ENCODE data around the gene ARGLU1. TPM values are rescaled to one million over a fixed set of nuclear protein-coding genes. Genes with fewer than 3 reads are reported as not detected.

Gene ARGLU1
- total and polyA plus RNA-seq, 12 donors: 19.1 to 130 (median 58.3) TPM

DNA sequence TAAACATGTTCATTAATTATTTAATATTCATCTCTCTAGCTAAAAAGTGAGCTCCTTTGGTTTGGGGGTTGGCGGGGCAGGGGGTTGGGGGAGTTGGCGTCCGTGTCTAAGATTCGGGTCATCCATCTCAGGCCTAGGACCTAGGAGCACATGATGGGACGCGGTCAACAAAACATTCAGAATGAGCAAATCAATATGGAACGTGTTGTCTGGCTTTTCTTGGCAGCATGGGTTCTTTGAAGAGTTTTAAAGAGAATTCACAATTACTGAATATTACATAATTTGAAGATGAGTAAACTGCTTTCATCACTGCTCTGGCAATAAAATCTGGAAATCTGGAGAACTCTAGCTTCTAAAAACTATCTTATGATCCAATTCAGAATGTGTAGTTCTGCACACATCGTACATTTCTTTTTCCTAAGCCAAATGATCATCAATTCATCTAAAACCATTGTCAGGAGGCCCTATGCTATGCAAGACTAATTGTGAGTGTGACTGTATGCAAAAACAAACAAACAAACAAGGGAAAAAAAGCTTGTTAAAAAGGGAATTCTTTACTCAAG is 5.4 kb upstream of the ARGLU1 start:
- no peaks in the 10 kb centered on the region for H3K27me3 ChIP-seq
- DNase-seq: peak in 3 of 7 donors; percentile 26 to 45 (median 29)
- H3K36me3 ChIP-seq (replicated peaks in 1 of 2): no peaks in the 10 kb centered on the region
- no peak overlapping the region for H3K4me3 ChIP-seq
- peak overlapping the region in 2 of 5 donors; percentile 42 to 63 for H3K27ac ChIP-seq
- no peak for TF ChIP-seq POLR2A (IDR thresholded peaks at IDR 0.05)
- TF ChIP-seq, protein P1, sequence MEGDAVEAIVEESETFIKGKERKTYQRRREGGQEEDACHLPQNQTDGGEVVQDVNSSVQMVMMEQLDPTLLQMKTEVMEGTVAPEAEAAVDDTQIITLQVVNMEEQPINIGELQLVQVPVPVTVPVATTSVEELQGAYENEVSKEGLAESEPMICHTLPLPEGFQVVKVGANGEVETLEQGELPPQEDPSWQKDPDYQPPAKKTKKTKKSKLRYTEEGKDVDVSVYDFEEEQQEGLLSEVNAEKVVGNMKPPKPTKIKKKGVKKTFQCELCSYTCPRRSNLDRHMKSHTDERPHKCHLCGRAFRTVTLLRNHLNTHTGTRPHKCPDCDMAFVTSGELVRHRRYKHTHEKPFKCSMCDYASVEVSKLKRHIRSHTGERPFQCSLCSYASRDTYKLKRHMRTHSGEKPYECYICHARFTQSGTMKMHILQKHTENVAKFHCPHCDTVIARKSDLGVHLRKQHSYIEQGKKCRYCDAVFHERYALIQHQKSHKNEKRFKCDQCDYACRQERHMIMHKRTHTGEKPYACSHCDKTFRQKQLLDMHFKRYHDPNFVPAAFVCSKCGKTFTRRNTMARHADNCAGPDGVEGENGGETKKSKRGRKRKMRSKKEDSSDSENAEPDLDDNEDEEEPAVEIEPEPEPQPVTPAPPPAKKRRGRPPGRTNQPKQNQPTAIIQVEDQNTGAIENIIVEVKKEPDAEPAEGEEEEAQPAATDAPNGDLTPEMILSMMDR (IDR thresholded peaks at IDR 0.05): no peak
- intact Hi-C loops (cut with DNase I): no loop called here
- H3K4me1 ChIP-seq (replicated peaks in 1 of 2): peaks cover 0 to 7% of the 10 kb centered on the region in 2 donors
- H3K9me3 ChIP-seq (replicated peaks in 1 of 3): no peaks in the 10 kb centered on the region
- WGBS, 4 donors: 59 to 69% (median 68%) methylated on average over 8 of the region's 8 CpGs

DNA sequence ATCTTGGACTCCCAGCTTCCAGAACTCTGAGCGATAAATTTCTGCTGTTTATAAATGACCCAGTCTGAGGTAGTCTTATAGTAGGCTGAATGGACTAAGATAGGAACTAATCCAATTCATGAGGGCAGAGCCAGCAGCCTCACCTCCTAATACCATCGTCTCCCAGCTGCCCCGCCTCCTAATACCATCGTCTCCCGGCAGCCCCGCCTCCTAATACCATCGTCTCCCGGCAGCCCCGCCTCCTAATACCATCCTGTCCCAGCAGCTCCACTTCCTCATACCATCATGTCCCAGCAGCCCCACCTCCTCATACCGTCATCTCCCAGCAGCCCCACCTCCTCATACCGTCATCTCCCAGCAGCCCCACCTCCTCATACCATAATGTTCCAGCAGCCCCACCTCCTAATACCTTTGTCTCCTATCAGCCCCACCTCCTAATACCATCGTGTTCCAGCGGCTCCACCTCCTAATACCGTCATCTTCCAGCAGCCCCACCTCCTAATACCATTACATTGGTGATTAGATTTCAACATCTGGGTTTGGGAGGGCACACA is 2.4 kb upstream of the ARGLU1 start:
- H3K36me3 ChIP-seq (replicated peaks in 1 of 2): no peaks in the 10 kb centered on the region
- H3K4me1 ChIP-seq (replicated peaks in 1 of 2): peaks cover 11 to 23% of the 10 kb centered on the region in 2 donors
- intact Hi-C loops (cut with DNase I): no loop called here
- no peak for TF ChIP-seq POLR2A (IDR thresholded peaks at IDR 0.05)
- TF ChIP-seq, protein P1 (IDR thresholded peaks at IDR 0.05): no peak
- H3K9me3 ChIP-seq (replicated peaks in 1 of 3): no peaks in the 10 kb centered on the region
- H3K4me3 ChIP-seq: no peak overlapping the region
- DNase-seq: peak; percentile 56 to 95 (median 87)
- WGBS, 4 donors: 29 to 58% (median 35%) methylated on average over 14 of the region's 14 CpGs
- peak overlapping the region in 3 of 5 donors; percentile 51 to 65 (median 60) for H3K27ac ChIP-seq
- no peaks in the 10 kb centered on the region for H3K27me3 ChIP-seq

DNA sequence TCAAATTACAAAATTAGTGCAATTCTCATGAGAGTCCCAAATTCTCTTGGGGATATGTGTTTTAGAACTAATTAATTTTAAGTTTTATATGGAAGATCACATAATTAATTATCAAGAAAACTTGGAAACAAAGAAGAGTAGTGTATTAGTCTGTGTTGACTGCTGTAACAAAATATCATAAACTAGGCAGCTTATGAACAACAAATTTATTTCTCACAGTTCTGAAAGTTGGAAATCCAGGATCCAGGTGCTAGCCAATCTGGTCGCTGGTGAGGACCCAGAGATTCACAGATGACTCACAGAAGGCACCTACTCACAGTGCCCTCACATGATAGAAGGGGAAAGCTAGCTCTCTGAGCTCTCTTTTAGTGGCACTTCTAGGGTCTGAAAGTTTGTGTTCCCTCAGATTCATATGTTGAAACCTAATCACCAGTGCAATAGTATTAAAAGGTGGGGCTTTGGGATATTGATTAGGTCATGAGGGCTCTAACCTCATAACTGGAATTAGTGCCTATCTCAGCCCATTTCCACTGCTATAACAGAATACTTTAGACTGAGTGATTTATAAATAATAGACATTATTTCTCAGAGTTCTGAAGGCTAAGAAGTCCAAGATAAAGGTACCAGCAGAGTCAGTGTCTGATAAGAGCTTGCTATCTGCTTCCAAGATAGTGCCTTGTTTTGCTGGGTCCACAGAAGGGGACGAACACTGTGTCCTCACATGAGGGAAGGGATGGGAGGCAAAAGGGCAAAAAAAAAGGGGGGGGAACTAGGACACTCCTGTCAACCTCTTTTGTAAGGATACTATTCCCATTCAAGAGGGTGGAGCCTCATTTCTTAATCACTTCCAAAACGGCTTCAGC is 1.5 kb upstream of the ARGLU1 start:
- H3K4me3 ChIP-seq: no peak overlapping the region
- H3K27ac ChIP-seq: peak overlapping the region in 3 of 5 donors; percentile 20 to 65 (median 60)
- H3K36me3 ChIP-seq (replicated peaks in 1 of 2): no peaks in the 10 kb centered on the region
- H3K27me3 ChIP-seq: no peaks in the 10 kb centered on the region
- WGBS, 4 donors: 57 to 76% (median 61%) methylated on average over 3 of the region's 3 CpGs
- H3K4me1 ChIP-seq (replicated peaks in 1 of 2): peaks cover 15 to 32% of the 10 kb centered on the region in 2 donors
- H3K9me3 ChIP-seq (replicated peaks in 1 of 3): no peaks in the 10 kb centered on the region
- intact Hi-C loops (cut with DNase I): no loop called here
- TF ChIP-seq, protein P1 (IDR thresholded peaks at IDR 0.05): no peak
- no peak for TF ChIP-seq POLR2A (IDR thresholded peaks at IDR 0.05)
- no peak for DNase-seq

DNA sequence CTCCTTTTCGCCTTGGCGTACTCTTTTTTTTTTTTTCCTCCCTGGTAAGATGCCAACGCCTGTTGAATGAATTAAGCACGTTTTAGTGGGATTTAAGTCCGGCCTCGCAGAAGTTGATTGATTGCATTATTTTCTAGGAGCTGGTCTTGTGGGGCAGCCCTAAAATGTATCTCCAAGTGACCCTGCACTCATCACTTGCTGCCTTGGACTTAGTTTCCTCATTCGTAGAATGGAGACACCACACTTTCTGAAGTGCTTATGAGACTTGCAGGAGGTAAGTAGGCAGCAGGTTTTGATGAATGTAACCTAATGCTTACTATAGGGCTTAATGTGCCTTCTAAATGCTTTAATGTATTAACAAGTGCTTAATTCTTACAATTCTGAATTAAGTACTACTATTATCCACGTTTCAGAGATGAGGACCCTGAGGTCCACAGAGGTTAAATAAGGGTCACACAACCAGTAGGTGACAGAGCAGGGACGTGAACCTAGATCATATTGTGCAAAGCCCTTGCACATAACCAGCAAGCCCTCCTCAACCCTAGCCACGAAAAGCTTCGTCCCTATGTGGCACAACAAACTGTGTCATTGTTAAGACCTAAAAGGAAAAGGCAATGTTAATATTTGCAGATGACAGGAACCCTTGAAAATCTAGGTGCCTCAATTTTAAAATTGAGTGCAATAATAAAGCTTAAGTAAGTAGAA is 514 bp upstream of the ARGLU1 start:
- Histone ChIP-seq H3K27ac (peak overlapping the region in 2 of 5 donors; percentile 85 to 96), H3K4me1 (replicated peaks in 1 of 2) (peaks cover 15 to 42% of the 10 kb centered on the region in 2 donors), H3K9me3 (replicated peaks in 1 of 3) (no peaks in the 10 kb centered on the region), H3K4me3 (peak overlapping the region in 2 of 4 donors; percentile 63 to 96), H3K27me3 (no peaks in the 10 kb centered on the region), H3K36me3 (replicated peaks in 1 of 2) (no peaks in the 10 kb centered on the region)
- intact Hi-C loops (cut with DNase I): no loop called here
- WGBS, 4 donors: 25 to 28% (median 25%) methylated on average over 11 of the region's 11 CpGs
- TF ChIP-seq POLR2A (IDR thresholded peaks at IDR 0.05): no peak
- TF ChIP-seq, protein P1 (IDR thresholded peaks at IDR 0.05): no peak
- DNase-seq: no peak

Data from adrenal gland (tissue), 12 donors.